ENCODE measurements around the gene FBXW8.

The FBXW8 gene

GRCh38 chr12:116959845-116960514 lies 49.2 kb downstream of the FBXW8 start:
- peak in 1 of 3 experiments; percentile 30 for DNase-seq

- DNase-seq = no peak
These were observed 51.4 kb downstream of the FBXW8 start for GRCh38 chr12:116962197-116962596.

GRCh38 chr12:116962783-116963356 lies 52.1 kb downstream of the FBXW8 start:
- no peak for DNase-seq

GRCh38 chr12:116964054-116965050 lies 53.6 kb downstream of the FBXW8 start:
- DNase-seq = peak; percentile 16 to 56 (median 47)

GRCh38 chr12:116968986-116969385 lies 58.2 kb downstream of the FBXW8 start:
- DNase-seq = no peak

GRCh38 chr12:116969615-116970585 lies 59.1 kb downstream of the FBXW8 start:
- no peak for DNase-seq

- no peak for DNase-seq
These were observed 60.5 kb downstream of the FBXW8 start for GRCh38 chr12:116971222-116971621.

- DNase-seq = no peak
These were observed 65.1 kb downstream of the FBXW8 start for GRCh38 chr12:116975779-116976393.

GRCh38 chr12:116977465-116978380 lies 67.0 kb downstream of the FBXW8 start:
- DNase-seq = no peak

- peak in 1 of 3 experiments; percentile 21 for DNase-seq
These were observed 68.2 kb downstream of the FBXW8 start for GRCh38 chr12:116978791-116979508.

GRCh38 chr12:116980083-116980482 lies 69.3 kb downstream of the FBXW8 start:
- DNase-seq = no peak

GRCh38 chr12:116982791-116983411 lies 72.2 kb downstream of the FBXW8 start:
- DNase-seq = no peak

GRCh38 chr12:116984098-116984497 lies 73.3 kb downstream of the FBXW8 start:
- no peak for DNase-seq

- DNase-seq = no peak
These were observed 79.6 kb downstream of the FBXW8 start for GRCh38 chr12:116990329-116990728.

GRCh38 chr12:116990971-116991966 lies 80.5 kb downstream of the FBXW8 start:
- no peak for DNase-seq

- no peak for DNase-seq
These were observed 85.3 kb downstream of the FBXW8 start for GRCh38 chr12:116996093-116996492.

- DNase-seq = no peak
These were observed 85.9 kb downstream of the FBXW8 start for GRCh38 chr12:116996621-116997020.

- no peak for DNase-seq
These were observed 88.3 kb downstream of the FBXW8 start for GRCh38 chr12:116999066-116999465.
